K562 (cell line): Measurements from ENCODE around the gene LRP2. TPM values are rescaled to one million over a fixed set of nuclear protein-coding genes. Genes with fewer than 3 reads are reported as not detected.
A peak's percentile ranks its signal among the peaks of the same experiment; 100 is the strongest.

Experiments
- ATAC-seq: fragments of 200-7000 bp; cut with Tn5 transposase; 3 replicates; pipeline ENCODE4 v1.9.1; 2020; ENCODE audit warnings: moderate library complexity
- Bru-seq: library from RNA; stranded (reverse); fragments of 400-500 nt; gene quantifications from one replicate; lab custom pipeline; 2021; lab: Mats Ljungman, UMichigan
- BruChase-seq, 2 experiments: library from RNA; stranded (reverse); fragments of 400-500 nt; gene quantifications; one replicate each; lab custom pipeline; 2021; lab: Mats Ljungman, UMichigan
- BruUV-seq: library from RNA; stranded (reverse); fragments of 400-500 nt; replicated peaks from 2 replicates; lab custom pipeline; 2021; lab: Mats Ljungman, UMichigan
- CTCF ChIA-PET: fragments of 300-600 bp; formaldehyde crosslinking; extraction: SDS; loops from one replicate; lab custom pipeline; 2021; ENCODE audit warnings: low intra/inter-chr PET ratio; lab: Yijun Ruan, JAX
- POLR2A ChIA-PET: fragments of 300-600, 350-650 bp; sonication (Branson Sonifier 250); formaldehyde crosslinking; extraction: SDS; loops from one replicate; lab custom pipeline; 2021; ENCODE audit warnings: antibody characterized with exemption, inconsistent platforms; lab: Yijun Ruan, JAX
- DNase-seq, 4 experiments: peaks; one replicate each; pipeline versions ENCODE4 v3.0.0 to v3.0.0-alpha.2; 2011 to 2018; ENCODE audit warnings: low spot score in 3 of 4, mixed read lengths in 3 of 4; ENCODE audit errors: extremely low read depth in 1 of 4
- FAIRE-seq: peaks from 2 replicates; lab custom pipeline; 2011; peaks lifted over from hg19 to GRCh38; lab: Jason Lieb, UNC
- H2AFZ ChIP-seq: 2 replicates; pipeline ENCODE4 v1.6.0; 2011; ENCODE audit warnings: low read depth, low read length, control low read depth, inconsistent platforms
- H3K27ac ChIP-seq: fragments of 200-600 bp; 3 replicates; pipeline ENCODE4 v1.8.0; 2011; ENCODE audit warnings: low read depth, mild to moderate bottlenecking, control low read depth, inconsistent platforms, low read length, moderate library complexity, mixed read lengths; ENCODE audit errors: extremely low read depth
- H3K27me3 ChIP-seq, 2 experiments: fragments of 300-600 bp in 1 of 2; 2 replicates in 1 of 2; 3 replicates in 1 of 2; pipeline versions ENCODE4 v1.6.0 to v1.8.0; 2011; ENCODE audit warnings: inconsistent platforms in 2 of 2, low read length in 2 of 2, mild to moderate bottlenecking in 1 of 2, mixed read lengths in 1 of 2, moderate library complexity in 1 of 2; ENCODE audit not compliant: control insufficient read depth in 2 of 2, insufficient read depth in 2 of 2
- H3K36me3 ChIP-seq: fragments of 300-600 bp; 3 replicates; pipeline ENCODE4 v1.8.0; 2011; ENCODE audit warnings: mild to moderate bottlenecking, low read length, inconsistent platforms; ENCODE audit not compliant: control insufficient read depth, insufficient read depth
- H3K4me1 ChIP-seq, 2 experiments: fragments of 200-600 bp in 1 of 2; replicated peaks in 1 of 2; 2 replicates in 1 of 2; 3 replicates in 1 of 2; pipeline versions ENCODE4 v1.5.1 to v1.8.0; 2011; ENCODE audit warnings: inconsistent platforms in 2 of 2, low read length in 2 of 2, mild to moderate bottlenecking in 1 of 2, mixed read lengths in 1 of 2, moderate library complexity in 1 of 2; ENCODE audit not compliant: control insufficient read depth in 2 of 2, insufficient read depth in 2 of 2
- H3K4me2 ChIP-seq: 2 replicates; pipeline ENCODE4 v1.6.1; 2011; ENCODE audit warnings: low read length, control low read depth, inconsistent platforms, mixed read lengths; ENCODE audit not compliant: insufficient read depth
- H3K4me3 ChIP-seq: fragments of 200-600 bp; sonication (generic), shearing (Covaris generic); 2 replicates; pipeline ENCODE4 v1.5.1; 2016; ENCODE audit warnings: control low read depth, inconsistent platforms
- H3K79me2 ChIP-seq: fragments of 200-600 bp; 3 replicates; pipeline ENCODE4 v1.8.0; 2011; ENCODE audit warnings: low read length, inconsistent platforms; ENCODE audit not compliant: control insufficient read depth, insufficient read depth
- H3K9ac ChIP-seq, 2 experiments: 2 replicates each; pipeline versions ENCODE4 v1.6.0 to v1.6.1; 2011; ENCODE audit warnings: low read depth in 2 of 2, low read length in 2 of 2, control low read depth in 1 of 2, inconsistent platforms in 1 of 2, mild to moderate bottlenecking in 1 of 2, mixed read lengths in 1 of 2; ENCODE audit not compliant: insufficient read depth in 1 of 2
- H3K9me1 ChIP-seq: one replicate; pipeline ENCODE4 v1.6.0; 2011; ENCODE audit warnings: inconsistent platforms, mild to moderate bottlenecking, low read length, moderate library complexity; ENCODE audit not compliant: control insufficient read depth, insufficient read depth
- H3K9me3 ChIP-seq: replicated peaks from 2 replicates; pipeline ENCODE4 v1.5.1; 2011; ENCODE audit warnings: low read depth, low read length, inconsistent platforms; ENCODE audit not compliant: control insufficient read depth, insufficient read depth
- H4K20me1 ChIP-seq: replicated peaks from 2 replicates; pipeline ENCODE4 v1.6.1; 2011; ENCODE audit warnings: low read length, inconsistent platforms, mixed read lengths; ENCODE audit not compliant: control insufficient read depth, insufficient read depth
- CBFA2T3 ChIP-seq: fragments of 450-650 bp; IDR thresholded peaks from 2 replicates; pipeline ENCODE4 v1.6.1; 2017
- GABPB1 ChIP-seq: sonication (generic); formaldehyde crosslinking; IDR thresholded peaks from 2 replicates; pipeline ENCODE4 v1.8.0; 2022; ENCODE audit warnings: mild to moderate bottlenecking, missing genetic modification reagents
- HMGN3 ChIP-seq: IDR thresholded peaks from 2 replicates; pipeline ENCODE4 v1.6.1; 2011; ENCODE audit warnings: borderline replicate concordance, low read depth, mild to moderate bottlenecking, mixed read lengths, low read length; ENCODE audit not compliant: insufficient read length; ENCODE audit errors: extremely low read depth
- MAZ ChIP-seq, 2 experiments: fragments of 450-650 bp in 1 of 2; sonication (generic) in 1 of 2; formaldehyde crosslinking; IDR thresholded peaks in 1 of 2; conservative IDR thresholded peaks in 1 of 2; 2 replicates each; pipeline versions ENCODE4 v1.4.0 to v1.5.0; 2020; ENCODE audit warnings: mild to moderate bottlenecking in 1 of 2, missing genetic modification reagents in 1 of 2
- MITF ChIP-seq: IDR thresholded peaks from 2 replicates; pipeline ENCODE4 v1.6.1; 2014; ENCODE audit warnings: antibody characterized with exemption
- RBM39 ChIP-seq: fragments of 200-400 bp; formaldehyde crosslinking; optimal IDR thresholded peaks from 2 replicates; pipeline ENCODE3; 2018; ENCODE audit warnings: low read depth, low read length
- SP1 ChIP-seq: sonication (generic); formaldehyde crosslinking; IDR thresholded peaks from 2 replicates; pipeline ENCODE4 v1.8.1; 2022; ENCODE audit warnings: mild to moderate bottlenecking, missing genetic modification reagents
- ZBTB1 ChIP-seq: sonication (generic); formaldehyde crosslinking; IDR thresholded peaks from 2 replicates; pipeline ENCODE4 v1.8.1; 2023; ENCODE audit warnings: missing genetic modification reagents, low read depth, mild to moderate bottlenecking, borderline replicate concordance
- ZNF134 ChIP-seq: fragments of 250-450 bp; sonication (Bioruptor Pico); conservative IDR thresholded peaks from 2 replicates; pipeline ENCODE4 v1.4.0; 2020
- ZNF507 ChIP-seq: conservative IDR thresholded peaks from 2 replicates; pipeline ENCODE4 v1.6.1; 2017; ENCODE audit warnings: missing genetic modification characterization, missing compliant biosample characterization
- WGBS: fragments of 100-300 bp; shearing (Covaris generic); methylation state at CpG from one replicate; pipeline ENCODE4 v1.1.6; 2016; ENCODE audit warnings: low coverage, mixed read lengths; ENCODE audit not compliant: insufficient coverage; ENCODE audit errors: missing lambda C conversion rate; 5-methylcytosine and 5-hydroxymethylcytosine counted together
- in situ Hi-C: fragments of 300-500 bp; cut with MboI; formaldehyde crosslinking; loops from 4 replicates; pipeline ENCODE4 v1.15.0; 2018; ENCODE audit warnings: inconsistent platforms, mixed read lengths
- intact Hi-C: fragments of 100-400 bp; cut with micrococcal nuclease; formaldehyde crosslinking; loops from 2 replicates; pipeline ENCODE4 v1.14.2; 2022
- long read RNA-seq, 3 experiments: library from polyadenylated mRNA in 2 of 3; library from RNA in 1 of 3; unstranded in 2 of 3; stranded (forward) in 1 of 3; transcript quantifications; one replicate each; pipeline ENCODE4 v2.0.0, GENCODE V29; 2019 to 2022
- polyA minus RNA-seq, 3 experiments: library from RNA; depleted of rRNA, polyadenylated mRNA; stranded (reverse); fragments of >200 nt; gene quantifications; 2 replicates each; pipeline ENCODE4 v1.2.3, GENCODE V29; 2011
- polyA plus RNA-seq, 8 experiments: library from polyadenylated mRNA; depleted of rRNA in 4 of 8; stranded (reverse) in 5 of 8; unstranded in 3 of 8; fragments of >200 nt; fragmentation: Nextera tagmentation in 2 of 8; fragmentation: Illumina TruSeq in 1 of 8; extraction: Ambion mirVana in 2 of 8; extraction: Trizol in 1 of 8; gene quantifications; 2 replicates each; pipeline versions ENCODE4 v1.2.1 to v1.2.3, GENCODE V29; 2011 to 2014; ENCODE audit warnings: inconsistent platforms in 1 of 8, missing spikeins in 1 of 8
- total RNA-seq, 7 experiments: library from RNA; depleted of rRNA in 6 of 7; stranded (reverse); fragments of >200 nt in 6 of 7; fragmentation: Illumina TruSeq in 2 of 7; extraction: Trizol in 2 of 7; gene quantifications; 2 replicates each; pipeline versions ENCODE4 v1.2.1 to v1.2.3, GENCODE V29; 2011 to 2021; ENCODE audit warnings: low replicate concordance in 1 of 7

The LRP2 gene
- total RNA-seq (2011; cell fraction: chromatin; rRNA removed; ENCODE audit: low replicate concordance), result 0.19 and 0.37 TPM in 2 replicates
- total RNA-seq (2011; cell fraction: nucleolus; rRNA removed), result under 0.01 and 0.17 TPM in 2 replicates
- 0.07 TPM in 1 of 2 replicates, not detected in the other for total RNA-seq (2011; cell fraction: nucleoplasm; rRNA removed)
- total RNA-seq (2014; rRNA removed) (0.18 TPM in 1 of 2 replicates, not detected in the other), total RNA-seq (2014; rRNA removed; fragmentation: Illumina TruSeq; extraction: Trizol) (0.04 and 0.10 TPM in 2 replicates), total RNA-seq (2015; rRNA removed; fragmentation: Illumina TruSeq; extraction: Trizol) (0.04 TPM in 2 replicates), total RNA-seq (2021) (0.13 TPM in 2 replicates), polyA plus RNA-seq (2011; rRNA removed) (0.07 TPM in 2 replicates), polyA plus RNA-seq (2014; fragmentation: Illumina TruSeq; extraction: Trizol) (0.03 and 0.09 TPM in 2 replicates), polyA plus RNA-seq (2014; fragmentation: Nextera tagmentation; extraction: Ambion mirVana) (under 1 TPM; 0.14 to 0.15 TPM), polyA plus RNA-seq (2014; rRNA removed) (0.05 TPM in 1 of 2 replicates, not detected in the other), polyA minus RNA-seq (2011; rRNA and poly(A)+ RNA removed) (0.03 and 0.11 TPM in 2 replicates), Bru-seq, nascent RNA (percentile 10 among the genes with signal in this experiment), BruChase-seq, experiment 1, labeled RNA remaining after a 2-hour chase (percentile 12 among the genes with signal in this experiment), BruChase-seq, experiment 2, labeled RNA remaining after a 6-hour chase (percentile 16 among the genes with signal in this experiment)
- 0.06 and 0.10 TPM in 2 replicates for polyA plus RNA-seq (2011; cell fraction: cytosol; rRNA removed)
- 0.07 and 0.09 TPM in 2 replicates for polyA plus RNA-seq (2011; cell fraction: nucleus; rRNA removed)
- 0.12 and 0.72 TPM in 2 replicates for polyA plus RNA-seq (2012)
- not detected in 2 replicates for polyA minus RNA-seq (2011; cell fraction: cytosol; rRNA and poly(A)+ RNA removed)
- under 0.01 and 0.11 TPM in 2 replicates for polyA minus RNA-seq (2011; cell fraction: nucleus; rRNA and poly(A)+ RNA removed)
- long read RNA-seq, experiment 1, result 0 reads
- long read RNA-seq, experiment 2, result 0 reads
- long read RNA-seq, experiment 3, result 0 reads

- intact Hi-C loops (no loop called here), in situ Hi-C loops (no loop called here)
- TF ChIP-seq ZBTB1, result 0 out of 2 replicates have a peak, but pooled peaks have one; percentile 33
- peak; percentile 23 for TF ChIP-seq HMGN3
- TF ChIP-seq GABPB1, result 0 out of 2 replicates have a peak, but pooled peaks have one; percentile 16
- TF ChIP-seq MAZ (CRISPR knock-in tag; conservative IDR thresholded peaks at IDR 0.05 in 1 of 2, IDR thresholded peaks at IDR 0.05 in 1 of 2), result no peak
- no peak for TF ChIP-seq RBM39
- no peak for TF ChIP-seq ZNF507 (tag)
- peak; percentile 33; the same call in 1 of the 2 replicates for TF ChIP-seq SP1 (CRISPR knock-in tag)
- no peak for TF ChIP-seq MITF
- TF ChIP-seq CBFA2T3, result peak; percentile 78
- TF ChIP-seq ZNF134 (CRISPR knock-in tag), result no peak
- no peaks in the 10 kb centered on the region for H3K79me2 ChIP-seq
- H3K36me3 ChIP-seq, result no peaks in the 10 kb centered on the region
- no peak within 1 kb of the TSS for H3K4me3 ChIP-seq
- peak within 1 kb of the TSS; percentile 66; the same call in 1 of the 2 replicates for H2AFZ ChIP-seq
- peaks cover 8 to 28% of the 10 kb centered on the region in 2 experiments for H3K4me1 ChIP-seq
- H3K9ac ChIP-seq, result 0 out of 4 replicates have a peak within 1 kb of the TSS, but pooled peaks of 1 of the 2 experiments have one; percentile 36
- H3K27me3 ChIP-seq, result peaks cover 44 to 45% of the 10 kb centered on the region in 2 experiments
- ATAC-seq, result no peak
- POLR2A ChIA-PET, result no interaction called here
- DNase-seq, result peak in 2 of 4 experiments; percentile 16 to 19
- BruUV-seq, result no TSS peak
- FAIRE-seq, result no peak
- H3K9me1 ChIP-seq, result no peaks in the 10 kb centered on the region
- no peaks in the 10 kb centered on the region for H3K9me3 ChIP-seq
- 22% methylated on average over 60 of the region's 75 CpGs for WGBS
- H4K20me1 ChIP-seq, result no peaks in the 10 kb centered on the region
- CTCF ChIA-PET, result no interaction called here
- H3K4me2 ChIP-seq, result peak within 1 kb of the TSS; percentile 78
- no peak within 1 kb of the TSS for H3K27ac ChIP-seq
These were observed at the start of gene LRP2 for GRCh38 chr2:169362118-169362893. TSS of gene LRP2 (minus strand) at chr2:169362534. CDS start at chr2:169362399, 135 bp downstream.
